Natural killer cell (primary cell): ENCODE data around the gene SLC25A6. TPM values are rescaled to one million over a fixed set of nuclear protein-coding genes. Genes with fewer than 3 reads are reported as not detected.
"Not testable (repeated sequence)": the region's sequence is repeated elsewhere in the genome, so short reads cannot be mapped to it uniquely, and the experiment has no call there.

ENCODE experiments used
- ATAC-seq, 3 donors: fragments of 150-1000 bp in 2 of 3; fragments of 200-7000 bp in 1 of 3; cut with Tn5 transposase; 1 replicate in 1 of 3; 2 replicates in 2 of 3; pipeline ENCODE4 v1.10.0; 2021; ENCODE audit warnings: mild to moderate bottlenecking in 2 of 3, moderate library complexity in 2 of 3
- DNase-seq, 2 donors: peaks; one replicate each; pipeline versions ENCODE4 v3.0.0 to v3.0.0-alpha.2; 2013 to 2021; ENCODE audit warnings: mixed read lengths in 1 of 2
- H3K27ac ChIP-seq: one replicate; pipeline ENCODE4 v1.5.1; 2013; ENCODE audit warnings: mild to moderate bottlenecking, low read length
- H3K27me3 ChIP-seq: one replicate; pipeline ENCODE4 v1.6.1; 2013; ENCODE audit warnings: low read length; ENCODE audit not compliant: control insufficient read depth, insufficient read depth
- H3K36me3 ChIP-seq: one replicate; pipeline ENCODE4 v1.6.1; 2013; ENCODE audit warnings: low read length; ENCODE audit not compliant: control insufficient read depth, insufficient read depth
- H3K4me1 ChIP-seq: one replicate; pipeline ENCODE4 v1.6.1; 2013; ENCODE audit warnings: low read length; ENCODE audit not compliant: control insufficient read depth, insufficient read depth
- H3K4me3 ChIP-seq: one replicate; pipeline ENCODE4 v1.5.1; 2013; ENCODE audit warnings: low read length
- H3K9me3 ChIP-seq: one replicate; pipeline ENCODE4 v1.6.1; 2013; ENCODE audit warnings: low read length; ENCODE audit not compliant: control insufficient read depth, insufficient read depth
- H3K27ac Mint-ChIP-seq, 2 donors: one replicate each; pipeline ENCODE4 v1.8.0; 2022; ENCODE audit warnings: mild to moderate bottlenecking in 2 of 2, mixed read lengths in 2 of 2, moderate library complexity in 1 of 2
- H3K27me3 Mint-ChIP-seq, 2 donors: one replicate each; pipeline ENCODE4 v1.8.0; 2022; ENCODE audit warnings: low read depth in 2 of 2, mixed read lengths in 2 of 2
- H3K36me3 Mint-ChIP-seq: one replicate; pipeline ENCODE4 v1.8.0; 2022; ENCODE audit warnings: mixed read lengths
- H3K4me1 Mint-ChIP-seq, 2 donors: one replicate each; pipeline ENCODE4 v1.8.0; 2022; ENCODE audit warnings: mixed read lengths in 2 of 2
- H3K4me3 Mint-ChIP-seq: one replicate; pipeline ENCODE4 v1.8.0; 2022; ENCODE audit warnings: mild to moderate bottlenecking, moderate library complexity, mixed read lengths
- H3K9me3 Mint-ChIP-seq, 2 donors: one replicate each; pipeline ENCODE4 v1.8.0; 2022; ENCODE audit warnings: mixed read lengths in 2 of 2
- WGBS: methylation state at CpG from one replicate; pipeline ENCODE4 v1.1.7; 2013; ENCODE audit warnings: missing lambda C conversion rate; ENCODE audit not compliant: insufficient coverage; 5-methylcytosine and 5-hydroxymethylcytosine counted together
- intact Hi-C: fragments of 100-400 bp; cut with micrococcal nuclease; formaldehyde crosslinking; loops from one replicate; pipeline ENCODE4 v1.14.2; 2022
- total RNA-seq, 4 donors: library from RNA; stranded (reverse); fragments of 120-200 nt in 1 of 4; gene quantifications; one replicate each; pipeline versions ENCODE4 v1.2.3 to v1.2.4, GENCODE V29; 2013 to 2022
- TF ChIP-seq, protein P1 (sequence below): fragments of 200-600 bp; IDR thresholded peaks from one replicate; pipeline ENCODE4 v1.8.0; 2022; ENCODE audit warnings: antibody characterized with exemption

The SLC25A6 gene
- total RNA-seq, 3 donors from 2014 or later (not counting 1 experiment from before 2014, with no cell fraction given) = 157 to 197 (median 178) TPM

DNA sequence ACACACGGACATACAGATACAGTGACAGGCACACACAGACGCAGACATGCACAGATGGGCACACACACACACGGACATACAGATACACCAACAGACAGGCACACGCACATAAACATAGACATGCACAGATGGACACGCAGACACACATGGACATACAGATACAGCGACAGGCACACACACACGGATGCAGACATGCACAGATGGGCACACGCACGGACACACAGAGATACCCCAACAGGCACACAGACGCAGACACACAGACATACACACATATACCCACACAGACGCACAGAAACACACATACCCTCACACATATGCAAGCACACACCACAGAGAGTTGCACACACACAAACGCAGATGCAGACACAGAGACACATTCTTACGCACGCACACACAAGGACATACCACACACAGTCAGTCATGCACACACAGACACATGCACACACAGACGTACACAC lies 24.4 kb upstream of the SLC25A6 start:
- peaks cover 3 to 5% of the 10 kb centered on the region in 2 donors for H3K9me3 Mint-ChIP-seq
- Histone ChIP-seq H3K4me3 (no peak overlapping the region), H3K27me3 (no peaks in the 10 kb centered on the region), H3K4me1 (no peaks in the 10 kb centered on the region), H3K36me3 (peaks cover 22% of the 10 kb centered on the region), H3K9me3 (peaks cover 7% of the 10 kb centered on the region), H3K27ac (no peak overlapping the region)
- no peak for DNase-seq
- H3K27me3 Mint-ChIP-seq = no peaks in the 10 kb centered on the region
- intact Hi-C loops = no loop called here
- H3K27ac Mint-ChIP-seq = no peak overlapping the region
- H3K4me1 Mint-ChIP-seq = peaks cover 7 to 16% of the 10 kb centered on the region in 2 donors
- no peak for ATAC-seq
- WGBS = 83% methylated on average over 15 of the region's 15 CpGs
- H3K4me3 Mint-ChIP-seq = no peak overlapping the region
- TF ChIP-seq, protein P1, sequence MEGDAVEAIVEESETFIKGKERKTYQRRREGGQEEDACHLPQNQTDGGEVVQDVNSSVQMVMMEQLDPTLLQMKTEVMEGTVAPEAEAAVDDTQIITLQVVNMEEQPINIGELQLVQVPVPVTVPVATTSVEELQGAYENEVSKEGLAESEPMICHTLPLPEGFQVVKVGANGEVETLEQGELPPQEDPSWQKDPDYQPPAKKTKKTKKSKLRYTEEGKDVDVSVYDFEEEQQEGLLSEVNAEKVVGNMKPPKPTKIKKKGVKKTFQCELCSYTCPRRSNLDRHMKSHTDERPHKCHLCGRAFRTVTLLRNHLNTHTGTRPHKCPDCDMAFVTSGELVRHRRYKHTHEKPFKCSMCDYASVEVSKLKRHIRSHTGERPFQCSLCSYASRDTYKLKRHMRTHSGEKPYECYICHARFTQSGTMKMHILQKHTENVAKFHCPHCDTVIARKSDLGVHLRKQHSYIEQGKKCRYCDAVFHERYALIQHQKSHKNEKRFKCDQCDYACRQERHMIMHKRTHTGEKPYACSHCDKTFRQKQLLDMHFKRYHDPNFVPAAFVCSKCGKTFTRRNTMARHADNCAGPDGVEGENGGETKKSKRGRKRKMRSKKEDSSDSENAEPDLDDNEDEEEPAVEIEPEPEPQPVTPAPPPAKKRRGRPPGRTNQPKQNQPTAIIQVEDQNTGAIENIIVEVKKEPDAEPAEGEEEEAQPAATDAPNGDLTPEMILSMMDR = no peak
- H3K36me3 Mint-ChIP-seq = peaks cover 8% of the 10 kb centered on the region

DNA sequence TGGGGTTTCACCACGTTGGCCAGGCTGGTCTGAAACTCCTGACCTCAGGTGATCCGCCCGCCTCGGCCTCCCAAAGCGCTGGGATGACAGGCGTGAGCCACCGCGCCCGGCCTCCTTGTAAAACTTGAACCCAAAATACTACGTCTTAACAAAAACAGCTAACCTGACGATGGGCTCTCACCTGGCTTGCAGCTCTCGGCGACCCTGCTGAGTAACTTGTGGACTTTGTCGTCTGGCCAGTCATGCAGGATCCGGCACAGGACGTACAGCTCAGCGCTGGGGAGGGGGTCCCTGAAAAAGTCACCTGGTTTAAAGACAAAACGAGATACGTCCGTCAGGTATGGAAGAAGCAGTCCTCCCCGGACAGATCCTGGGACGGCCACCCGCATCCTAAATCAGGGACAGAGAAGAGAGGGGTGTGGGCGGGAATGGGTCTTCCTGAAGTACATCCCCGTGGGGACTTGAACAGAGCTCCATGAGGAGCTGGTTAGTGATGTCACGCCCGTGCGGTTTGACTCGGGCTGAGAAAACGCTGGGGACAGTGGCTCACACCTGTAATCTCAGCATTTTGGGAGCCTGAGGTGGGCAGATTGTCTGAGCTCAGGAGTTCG lies 20.7 kb upstream of the SLC25A6 start:
- TF ChIP-seq, protein P1 = no peak
- DNase-seq (no peak), ATAC-seq (no peak)
- Mint-ChIP-seq H3K27me3 (no peaks in the 10 kb centered on the region), H3K27ac (peak overlapping the region in 1 of 2 donors; percentile 66), H3K4me3 (no peak overlapping the region), H3K4me1 (peaks cover 6 to 7% of the 10 kb centered on the region in 2 donors), H3K9me3 (no peaks in the 10 kb centered on the region), H3K36me3 (peaks cover 8% of the 10 kb centered on the region)
- intact Hi-C loops = no loop called here
- Histone ChIP-seq H3K27me3 (no peaks in the 10 kb centered on the region), H3K27ac (no peak overlapping the region), H3K9me3 (no peaks in the 10 kb centered on the region), H3K4me3 (no peak overlapping the region), H3K36me3 (peaks cover 15% of the 10 kb centered on the region), H3K4me1 (no peaks in the 10 kb centered on the region)
- 92% methylated on average over 31 of the region's 31 CpGs for WGBS

DNA sequence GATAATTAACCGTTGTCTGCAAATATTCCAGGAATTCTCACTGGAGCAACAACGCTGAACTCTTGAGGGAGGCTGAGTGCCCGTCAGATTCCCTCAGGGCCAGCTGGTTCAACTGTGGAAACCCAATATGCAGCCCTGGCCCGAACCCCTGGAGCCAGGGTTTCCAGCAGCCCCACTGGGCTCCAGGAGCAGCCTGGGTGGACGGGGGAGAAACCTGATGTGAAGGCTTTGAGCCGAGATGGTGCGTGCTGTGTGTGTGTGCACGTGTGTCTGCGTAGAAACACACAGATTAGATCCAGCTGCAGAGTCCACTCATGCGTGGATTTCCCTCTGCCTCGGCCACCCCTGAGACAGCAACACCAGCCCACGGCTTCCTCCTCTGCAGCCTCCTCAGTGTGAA lies 19.4 kb upstream of the SLC25A6 start:
- no peak for DNase-seq
- H3K4me3 ChIP-seq = no peak overlapping the region
- TF ChIP-seq, protein P1 = no peak
- Mint-ChIP-seq H3K4me3 (no peak overlapping the region), H3K27ac (no peak overlapping the region), H3K9me3 (no peaks in the 10 kb centered on the region), H3K36me3 (peaks cover 8% of the 10 kb centered on the region), H3K27me3 (no peaks in the 10 kb centered on the region), H3K4me1 (peaks cover 6 to 7% of the 10 kb centered on the region in 2 donors)
- intact Hi-C loops = no loop called here
- no peaks in the 10 kb centered on the region for H3K9me3 ChIP-seq
- H3K36me3 ChIP-seq = peaks cover 28% of the 10 kb centered on the region
- H3K27me3 ChIP-seq = no peaks in the 10 kb centered on the region
- ATAC-seq = no peak
- H3K27ac ChIP-seq = no peak overlapping the region
- 84% methylated on average over 12 of the region's 12 CpGs for WGBS
- H3K4me1 ChIP-seq = no peaks in the 10 kb centered on the region

DNA sequence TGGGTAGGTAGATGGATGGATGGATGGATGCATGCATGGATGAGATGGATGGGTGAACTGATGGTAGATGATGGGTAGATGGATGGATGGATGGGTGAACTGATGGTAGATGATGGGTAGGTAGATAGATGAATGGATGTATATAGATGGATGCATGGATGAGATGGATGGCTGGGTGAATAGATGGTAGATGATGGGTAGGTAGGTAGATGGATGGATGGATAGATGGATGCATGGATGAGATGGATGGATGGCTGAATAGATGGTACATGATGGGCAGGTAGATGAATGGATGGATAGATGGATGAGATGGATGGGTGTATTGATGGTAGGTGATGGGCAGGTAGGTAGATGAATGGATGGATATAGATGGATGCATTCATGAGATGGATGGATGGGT lies 15.1 kb upstream of the SLC25A6 start:
- Histone ChIP-seq H3K36me3 (peaks cover 49% of the 10 kb centered on the region), H3K27me3 (no peaks in the 10 kb centered on the region), H3K4me1 (no peaks in the 10 kb centered on the region), H3K9me3 (no peaks in the 10 kb centered on the region), H3K27ac (no peak overlapping the region), H3K4me3 (no peak overlapping the region)
- no peak for ATAC-seq
- TF ChIP-seq, protein P1 = no peak
- Mint-ChIP-seq H3K9me3 (no peaks in the 10 kb centered on the region), H3K4me3 (no peak overlapping the region), H3K27ac (no peak overlapping the region), H3K27me3 (no peaks in the 10 kb centered on the region), H3K36me3 (no peaks in the 10 kb centered on the region), H3K4me1 (no peaks in the 10 kb centered on the region)
- no peak for DNase-seq
- intact Hi-C loops = no loop called here

DNA sequence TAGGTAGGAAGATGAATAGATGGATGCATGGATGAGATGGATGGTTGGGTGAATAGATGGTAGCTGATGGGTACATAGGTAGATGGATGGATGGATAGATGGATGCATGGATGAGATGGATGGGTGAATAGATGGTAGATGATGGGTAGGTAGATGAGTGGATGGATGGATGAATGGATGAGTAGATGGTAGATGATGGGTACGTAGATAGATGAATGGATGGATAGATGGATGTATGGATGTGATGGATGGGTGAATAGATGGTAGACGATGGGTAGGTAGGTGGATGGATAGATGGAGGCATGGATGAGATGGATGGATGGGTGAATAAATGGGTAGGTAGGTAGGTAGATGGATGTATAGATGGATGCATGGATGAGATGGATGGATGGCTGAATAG lies 13.9 kb upstream of the SLC25A6 start:
- H3K27ac ChIP-seq, H3K4me3 Mint-ChIP-seq, DNase-seq, ATAC-seq, H3K4me3 ChIP-seq, H3K9me3 Mint-ChIP-seq, H3K4me1 ChIP-seq, H3K27me3 ChIP-seq, intact Hi-C loops, H3K9me3 ChIP-seq, H3K27ac Mint-ChIP-seq, H3K4me1 Mint-ChIP-seq, H3K27me3 Mint-ChIP-seq, H3K36me3 Mint-ChIP-seq: not testable (repeated sequence)
- 98% methylated on average over 2 of the region's 2 CpGs for WGBS
- H3K36me3 ChIP-seq = peaks cover 57% of the 10 kb centered on the region
